GDM1 (cell line): ENCODE results near the gene SHC4.
A peak's percentile ranks its signal among the peaks of the same experiment; 100 is the strongest.
"Not testable (repeated sequence)": the region's sequence is repeated elsewhere in the genome, so short reads cannot be mapped to it uniquely, and the experiment has no call there.

Experiments
- DNase-seq: peaks from one replicate; lab custom pipeline; 2025; lab: John Stamatoyannopoulos, UW

Gene SHC4

DNA sequence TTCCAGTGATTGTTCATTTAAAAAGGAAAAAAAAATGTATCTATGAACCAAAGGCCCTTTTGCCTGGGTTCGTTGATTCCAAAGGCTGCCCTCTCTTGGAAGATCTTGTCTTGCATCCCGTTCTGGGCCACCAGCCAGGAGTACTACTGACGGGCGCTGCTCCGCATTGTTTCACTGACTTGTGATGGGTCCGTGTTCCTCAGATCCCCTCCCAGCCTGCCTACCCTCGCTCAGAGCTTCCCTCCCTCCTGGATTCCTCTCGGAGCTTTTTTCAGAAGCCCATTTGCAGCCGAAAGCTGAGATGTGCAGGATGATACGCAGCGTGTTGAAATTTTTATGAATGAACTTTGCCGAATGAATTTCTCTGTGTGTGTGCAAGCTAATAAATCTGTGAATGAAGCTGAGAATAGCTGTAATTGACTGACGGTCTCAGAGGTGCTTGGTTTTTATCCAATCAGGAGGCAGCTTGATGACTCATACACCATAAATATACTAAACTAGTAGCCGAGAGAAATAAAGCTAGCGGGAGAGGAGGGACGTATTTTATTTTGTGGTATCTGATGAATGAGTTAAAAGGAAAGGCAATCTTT is at the start of gene SHC4:
SHC4 (minus strand) TSS at position 396 of the 590 bp plus-strand sequence. CDS start 904 bp downstream, outside the sequence.
- no peak for DNase-seq

DNA sequence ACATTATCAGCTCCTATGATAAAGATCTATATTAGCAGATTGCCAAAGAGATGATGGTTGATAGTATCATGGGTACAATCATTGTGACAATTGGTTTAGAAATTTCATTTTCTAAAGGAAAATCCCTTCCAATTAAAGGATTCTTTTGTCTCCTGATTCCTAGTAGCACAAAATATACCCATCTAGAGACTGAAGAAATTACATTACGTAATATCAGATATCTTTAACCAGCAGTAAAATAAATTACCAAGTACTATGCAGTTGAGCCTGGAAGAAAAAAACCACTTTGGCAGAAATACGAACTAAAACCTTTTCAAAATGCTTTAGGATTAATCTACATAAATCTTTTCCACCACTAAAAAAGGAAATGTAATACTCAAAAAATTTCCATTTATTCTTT is 35.6 kb upstream of the SHC4 start:
- DNase-seq: no peak

DNA sequence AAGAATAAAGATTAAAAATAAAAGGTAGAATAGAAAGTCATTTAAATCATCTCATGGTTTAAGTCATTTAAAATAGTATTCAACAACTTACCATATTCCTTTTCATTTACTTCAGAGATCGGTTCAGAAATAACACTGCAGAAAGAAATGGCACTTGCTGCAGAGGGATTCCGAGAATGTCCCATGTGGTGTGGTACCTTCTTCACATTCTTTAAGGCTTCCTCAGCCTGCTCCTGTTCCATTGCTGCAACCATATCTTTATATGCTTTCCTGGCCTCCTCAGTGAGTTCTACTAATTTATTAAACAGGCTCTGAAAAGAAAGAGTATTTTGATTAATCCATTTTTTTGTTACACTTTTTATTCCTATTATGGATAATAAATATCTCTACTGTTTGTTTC is 32.6 kb upstream of the SHC4 start:
- no peak for DNase-seq

- DNase-seq: no peak
Observed at GRCh38 chr15:48993380-48993779, 29.7 kb upstream of the SHC4 start.

DNA sequence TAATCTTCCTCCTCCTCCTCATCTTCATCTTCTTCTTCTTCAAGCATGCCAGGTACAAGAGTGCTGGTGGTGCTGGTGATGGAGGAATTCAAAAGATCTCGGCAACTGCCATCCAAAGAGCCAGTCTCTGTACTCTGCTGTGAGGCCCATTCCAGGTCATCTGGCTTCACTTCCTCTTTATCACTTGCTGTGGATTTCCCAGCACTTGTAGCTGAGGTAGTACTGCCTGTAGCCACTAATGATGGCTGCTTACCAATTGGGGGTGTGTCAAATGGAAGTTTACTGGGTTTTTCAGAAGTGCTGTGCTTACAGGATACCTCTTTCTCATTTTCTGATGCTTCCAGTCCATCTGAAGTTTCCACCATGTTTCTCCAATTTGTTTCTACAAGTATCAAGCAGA is 28.8 kb upstream of the SHC4 start:
- DNase-seq: peak; percentile 0

DNA sequence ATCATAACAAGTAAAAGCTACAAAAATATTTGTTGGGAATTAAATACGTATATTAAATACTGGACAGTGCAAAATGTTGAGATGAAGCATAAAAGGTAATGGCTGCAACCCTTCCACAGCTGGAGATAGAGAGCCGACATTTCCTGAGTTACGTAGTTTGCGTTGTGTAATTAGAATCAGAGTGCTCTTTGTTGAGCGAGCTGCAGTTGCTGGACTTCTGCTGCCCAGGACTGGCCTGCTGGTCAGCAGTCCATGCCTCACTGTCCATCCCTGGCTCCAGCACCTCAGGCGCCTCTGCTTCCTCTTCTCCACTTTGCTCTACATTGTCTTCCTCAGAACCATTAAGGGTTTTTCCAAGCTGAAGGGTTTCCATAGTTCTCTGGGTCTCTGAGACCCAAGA is 28.4 kb upstream of the SHC4 start:
- DNase-seq: no peak

GRCh38 chr15:48989170-48989569 is 25.5 kb upstream of the SHC4 start:
- no peak for DNase-seq

DNA sequence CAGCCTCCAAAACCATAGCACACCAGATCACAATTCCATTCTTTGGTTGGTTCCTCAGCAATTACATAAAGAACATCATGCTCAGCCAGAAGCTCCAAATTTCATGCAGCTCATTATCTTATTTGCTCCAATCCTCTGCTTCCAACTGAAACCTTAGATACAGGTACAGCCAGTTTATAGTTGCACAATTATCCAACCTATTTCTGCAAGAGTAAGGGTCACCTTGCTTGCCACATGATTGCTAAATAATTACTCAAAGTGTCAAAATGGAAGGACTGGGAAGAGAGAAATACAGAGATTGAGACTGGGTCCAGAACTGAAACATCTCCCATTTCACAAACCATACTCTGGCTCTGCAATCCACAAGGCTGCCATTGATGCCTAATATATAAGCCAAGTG is 23.4 kb upstream of the SHC4 start:
- no peak for DNase-seq

DNA sequence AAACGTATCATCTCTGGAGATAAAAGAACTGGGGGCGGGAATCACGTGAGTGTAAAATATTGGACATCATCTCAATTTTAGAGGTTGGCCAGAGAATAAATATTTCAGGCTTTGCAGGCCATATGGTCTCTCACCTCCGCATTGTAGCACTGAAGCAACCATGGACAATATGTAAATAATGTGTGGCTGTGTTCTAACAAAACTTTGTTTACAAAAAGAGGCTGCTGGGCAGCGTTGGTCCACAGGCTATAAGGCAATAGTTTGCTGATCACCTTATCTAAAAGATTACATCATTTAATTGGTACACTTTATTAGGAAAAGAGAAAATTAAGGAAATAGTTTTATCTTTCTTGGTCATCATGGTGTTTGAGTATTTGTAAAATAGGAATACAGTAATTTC is 22.5 kb upstream of the SHC4 start:
- no peak for DNase-seq

- DNase-seq: no peak
Observed at GRCh38 chr15:48985516-48985915, 21.8 kb upstream of the SHC4 start.

GRCh38 chr15:48984811-48985352 is 21.2 kb upstream of the SHC4 start:
- no peak for DNase-seq

GRCh38 chr15:48984021-48984710 is 20.4 kb upstream of the SHC4 start:
- no peak for DNase-seq

DNA sequence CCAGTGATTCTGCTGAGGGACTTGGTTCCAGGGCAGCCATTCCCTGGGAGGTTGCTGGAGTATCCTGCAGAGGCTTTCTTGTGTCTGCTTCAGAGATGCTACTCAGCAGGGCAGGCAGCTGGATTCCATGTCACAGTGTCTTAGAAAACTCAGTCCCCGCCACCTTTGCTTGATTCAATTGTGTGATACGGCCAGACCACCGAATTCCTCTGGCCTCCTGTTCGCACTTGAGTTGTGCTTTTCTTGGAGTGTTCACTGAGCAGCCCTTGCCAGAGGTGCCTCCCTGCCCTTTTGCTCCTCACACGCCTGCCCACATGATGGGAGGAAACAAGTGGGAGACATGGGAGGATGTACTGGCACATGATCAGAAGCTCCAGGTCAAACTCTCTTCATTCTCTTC is 19.6 kb upstream of the SHC4 start:
- no peak for DNase-seq

DNA sequence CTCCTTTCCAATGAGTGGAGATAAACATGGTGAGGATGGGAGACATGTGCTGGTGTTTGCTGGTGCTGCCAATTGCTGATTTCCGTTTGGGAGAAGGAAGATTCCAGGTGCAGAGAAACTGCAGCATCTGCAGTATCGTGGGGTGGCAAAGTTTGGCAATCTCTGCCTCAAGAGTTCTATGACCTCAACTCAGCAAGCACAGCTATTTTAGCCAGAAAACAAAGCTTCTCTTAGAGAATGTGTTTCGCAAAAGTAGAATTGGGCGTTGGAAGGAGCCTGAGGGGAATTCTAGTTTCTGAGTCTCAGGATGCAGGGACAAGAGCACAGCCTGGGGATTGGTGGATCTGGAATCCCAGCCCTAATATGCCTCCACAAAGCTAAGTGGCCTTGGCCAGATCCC is 18.2 kb upstream of the SHC4 start:
- no peak for DNase-seq

DNA sequence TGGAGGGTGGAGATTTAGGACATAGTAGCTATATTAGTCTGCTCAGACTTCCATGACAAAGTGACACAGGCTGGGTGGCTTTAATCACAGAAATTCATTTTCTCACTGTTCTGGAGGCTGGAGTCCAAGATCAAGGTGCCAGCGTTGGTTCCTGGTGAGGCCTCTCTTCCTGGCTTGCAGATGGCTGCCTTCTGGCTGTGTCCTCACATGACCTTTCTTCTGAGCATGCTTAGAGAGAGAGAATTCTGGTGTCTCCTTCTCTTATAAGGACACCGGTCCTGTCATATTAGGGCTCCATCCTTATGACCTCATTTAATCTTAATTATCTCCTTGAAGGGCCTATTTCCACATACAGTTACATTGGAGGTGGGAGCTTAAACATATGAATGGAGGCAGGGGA is 14.9 kb upstream of the SHC4 start:
- DNase-seq: no peak

- no peak for DNase-seq
Observed at GRCh38 chr15:48976444-48977088, 12.8 kb upstream of the SHC4 start.

GRCh38 chr15:48975472-48976419 is 12.0 kb upstream of the SHC4 start:
- DNase-seq: peak; percentile 84

- no peak for DNase-seq
Observed at GRCh38 chr15:48974882-48975281, 11.2 kb upstream of the SHC4 start.

DNA sequence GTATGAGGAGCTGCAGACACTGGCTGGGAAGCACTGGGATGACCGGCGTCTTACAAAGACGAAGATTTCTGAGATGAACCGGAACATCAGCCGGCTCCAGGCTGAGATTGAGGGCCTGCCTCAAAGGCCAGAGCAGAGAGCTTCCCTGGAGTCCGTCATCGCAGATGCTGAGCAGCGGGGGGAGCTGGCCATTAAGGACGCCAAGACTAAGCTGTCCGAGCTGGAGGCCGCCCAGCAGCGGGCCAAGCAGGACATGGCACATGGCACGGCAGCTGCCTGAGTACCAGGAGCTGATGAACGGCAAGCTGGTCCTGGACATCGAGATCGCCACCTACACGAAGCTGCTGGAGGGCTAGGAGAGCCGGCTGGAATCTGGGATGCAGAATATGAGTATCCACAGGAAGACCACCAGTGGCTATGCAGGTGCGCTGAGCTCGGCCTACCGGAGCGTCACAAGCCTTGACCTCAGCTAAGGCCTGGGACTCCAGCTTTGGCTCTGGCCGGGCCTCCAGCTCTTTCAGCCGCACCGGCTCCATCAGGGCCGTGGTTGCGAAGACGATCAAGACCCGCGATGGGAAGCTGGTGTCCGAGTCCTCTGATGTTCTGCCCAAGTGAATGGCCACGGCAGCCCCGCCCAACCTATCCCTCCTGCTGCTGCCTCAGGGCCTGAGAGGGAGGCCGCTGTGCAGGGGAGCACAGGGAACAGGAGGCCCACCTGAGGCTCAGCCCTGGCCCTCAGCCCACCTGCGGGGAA is 9.2 kb upstream of the SHC4 start:
- DNase-seq: no peak

- DNase-seq: not testable (repeated sequence)
Observed at GRCh38 chr15:48970926-48971325, 7.2 kb upstream of the SHC4 start.

GRCh38 chr15:48968066-48968465 is 4.3 kb upstream of the SHC4 start:
- no peak for DNase-seq
